ENCODE results near the gene SECISBP2L.

- TF ChIP-seq POLR2AphosphoS5 (IDR thresholded peaks at IDR 0.05; ENCODE audit: low read depth, low read length), result no peak
- TF ChIP-seq TAF1 (IDR thresholded peaks at IDR 0.05; ENCODE audit: borderline replicate concordance, insufficient read depth, low read length), result no peak
- no peak for TF ChIP-seq REST (IDR thresholded peaks at IDR 0.05; ENCODE audit: insufficient read depth in 1 of 2, low read depth in 2 of 2, low read length in 2 of 2)
Measured at GRCh38 chr15:48985516-48985915, 60.7 kb downstream of the SECISBP2L start.
